GM21526 (cell line): ENCODE data around the gene FAM24B.
"Not testable (repeated sequence)": the region's sequence is repeated elsewhere in the genome, so short reads cannot be mapped to it uniquely, and the experiment has no call there.

ENCODE experiments used
- ATAC-seq: cut with Tn5 transposase; IDR thresholded peaks from one replicate; pipeline ENCODE4 v1.9.1; 2021; ENCODE audit warnings: moderate library complexity; ENCODE audit not compliant: unreplicated experiment, low FRiP score

The FAM24B gene

GRCh38 chr10:122861711-122862161 lies 17.6 kb downstream of the FAM24B start:
- ATAC-seq: no peak

DNA sequence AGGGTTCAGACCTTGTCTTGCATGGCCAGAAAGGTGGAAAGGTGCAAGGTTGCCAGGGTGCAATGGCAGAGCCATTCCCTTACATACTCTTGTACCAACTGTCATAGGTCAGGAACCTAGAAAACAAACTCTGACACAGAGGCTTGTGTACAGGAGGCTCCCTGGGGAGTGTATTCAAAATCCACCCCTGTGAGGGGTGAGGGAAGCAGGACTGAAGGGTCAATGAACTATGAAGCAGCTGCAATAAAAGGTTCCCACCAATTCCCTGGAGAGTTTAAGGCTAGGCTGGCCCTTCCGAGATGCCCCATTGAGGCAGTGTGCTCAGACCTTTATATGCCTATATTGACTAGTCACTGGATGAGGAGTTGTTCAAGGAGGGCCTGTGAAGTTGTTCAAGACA lies 19.9 kb downstream of the FAM24B start:
- no peak for ATAC-seq

- not testable (repeated sequence) for ATAC-seq
Observed at GRCh38 chr10:122858042-122858441, 21.3 kb downstream of the FAM24B start.

DNA sequence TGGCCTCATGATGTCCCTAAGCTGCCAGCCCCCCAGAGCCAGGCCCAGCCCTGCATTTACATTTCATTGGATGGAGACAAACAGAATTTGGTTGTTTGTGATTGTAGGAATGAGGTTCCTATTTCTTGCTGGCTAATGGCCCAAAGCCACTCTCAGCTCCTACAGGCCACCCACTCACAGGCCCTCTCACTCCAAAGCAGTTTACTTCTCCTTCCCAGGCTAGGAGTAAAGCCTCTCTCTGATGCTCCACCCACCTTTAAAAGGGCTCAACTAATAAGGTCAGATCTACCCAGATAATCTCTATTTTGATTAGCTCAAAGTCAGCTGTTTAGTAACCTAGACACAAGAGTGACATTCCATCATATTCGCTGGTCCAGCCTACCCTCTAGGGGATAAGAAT lies 22.5 kb downstream of the FAM24B start:
- no peak for ATAC-seq

GRCh38 chr10:122855745-122856144 lies 23.6 kb downstream of the FAM24B start:
- ATAC-seq: no peak

GRCh38 chr10:122854648-122855047 lies 24.7 kb downstream of the FAM24B start:
- no peak for ATAC-seq

- ATAC-seq: no peak
Observed at GRCh38 chr10:122853665-122854313, 25.6 kb downstream of the FAM24B start.

DNA sequence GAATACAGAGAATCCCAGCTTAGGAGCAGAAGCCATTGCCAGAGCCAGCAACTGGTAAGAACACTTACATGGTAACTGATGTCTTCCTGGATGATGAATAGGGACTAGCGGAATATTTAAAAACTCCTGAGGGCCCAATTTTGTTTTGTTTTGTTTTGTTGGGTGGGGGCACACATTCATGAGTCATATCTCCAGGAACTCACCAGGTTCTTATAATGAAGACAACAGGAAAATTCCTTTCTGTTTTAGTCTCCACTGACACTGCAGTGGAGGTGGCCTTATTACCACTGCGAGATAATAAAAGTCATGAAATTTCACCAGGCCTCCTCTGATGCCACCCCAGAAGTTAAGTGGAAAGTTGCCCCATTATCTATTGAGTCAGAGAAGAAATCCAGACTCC lies 27.1 kb downstream of the FAM24B start:
- no peak for ATAC-seq

- no peak for ATAC-seq
Observed at GRCh38 chr10:122850705-122851640, 28.4 kb downstream of the FAM24B start.

DNA sequence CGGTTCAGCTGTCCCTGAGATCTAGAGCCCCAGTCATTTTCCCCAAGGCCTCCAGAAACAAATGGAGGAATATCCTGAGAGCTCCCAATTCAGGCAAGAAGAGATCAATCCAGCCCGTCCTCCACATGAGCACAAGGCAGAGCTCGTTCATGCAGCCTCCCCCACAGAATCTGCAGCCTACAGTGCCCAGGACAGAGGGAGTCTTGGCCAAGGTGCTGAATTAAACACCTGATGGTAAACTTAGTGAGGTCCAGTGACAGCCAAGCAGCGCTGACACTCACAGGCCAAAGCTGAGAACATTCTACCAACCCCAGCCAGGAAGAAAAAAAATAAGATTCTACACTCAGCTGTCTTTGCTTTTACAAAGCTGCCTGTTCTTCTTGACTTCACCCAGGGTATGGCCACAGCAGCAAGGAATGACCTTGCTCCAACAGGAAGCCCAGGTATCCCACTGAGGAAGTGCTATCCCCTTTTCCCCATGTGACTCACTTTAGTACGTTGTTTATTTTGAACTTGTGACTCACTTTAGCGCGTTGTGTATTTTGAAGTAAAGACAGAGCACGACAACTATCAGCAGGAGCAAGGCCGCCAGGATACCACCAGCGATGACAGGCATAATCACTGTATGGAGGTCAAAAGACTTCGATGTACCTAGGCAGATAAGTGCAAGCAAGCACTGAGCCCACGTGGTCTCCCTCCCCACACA lies 29.3 kb downstream of the FAM24B start:
- no peak for ATAC-seq

- no peak for ATAC-seq
Observed at GRCh38 chr10:122849090-122849489, 30.3 kb downstream of the FAM24B start.

- no peak for ATAC-seq
Observed at GRCh38 chr10:122847782-122848604, 31.4 kb downstream of the FAM24B start.

GRCh38 chr10:122845783-122846332 lies 33.5 kb downstream of the FAM24B start, which contains the start of gene CUZD1:
Gene CUZD1, minus strand, starts transcription at chr10:122845857. Its CDS starts 14 bp downstream, at chr10:122845843.
- ATAC-seq: no peak

DNA sequence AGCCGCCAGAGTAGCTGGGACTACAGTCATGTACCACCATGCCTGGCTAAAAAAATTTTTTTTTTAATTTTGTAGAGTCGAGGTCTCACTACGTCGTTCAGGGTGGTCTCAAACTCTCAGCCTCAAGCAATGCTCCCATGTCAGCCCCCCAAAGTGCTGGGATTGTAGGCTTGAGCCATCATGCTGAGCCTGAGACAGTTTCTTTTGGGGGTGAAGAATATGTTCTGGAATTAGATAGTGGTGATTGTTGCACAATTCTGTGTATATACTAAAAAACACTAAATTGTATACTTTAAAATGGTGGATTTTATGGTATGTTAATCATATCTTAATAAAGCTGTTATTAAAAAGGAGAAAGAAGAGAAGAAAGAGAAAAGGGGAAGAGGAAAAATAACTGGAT lies 35.2 kb downstream of the FAM24B start:
- no peak for ATAC-seq

GRCh38 chr10:122841569-122841968 lies 37.8 kb downstream of the FAM24B start:
- no peak for ATAC-seq

GRCh38 chr10:122839505-122839904 lies 39.9 kb downstream of the FAM24B start:
- ATAC-seq: no peak

DNA sequence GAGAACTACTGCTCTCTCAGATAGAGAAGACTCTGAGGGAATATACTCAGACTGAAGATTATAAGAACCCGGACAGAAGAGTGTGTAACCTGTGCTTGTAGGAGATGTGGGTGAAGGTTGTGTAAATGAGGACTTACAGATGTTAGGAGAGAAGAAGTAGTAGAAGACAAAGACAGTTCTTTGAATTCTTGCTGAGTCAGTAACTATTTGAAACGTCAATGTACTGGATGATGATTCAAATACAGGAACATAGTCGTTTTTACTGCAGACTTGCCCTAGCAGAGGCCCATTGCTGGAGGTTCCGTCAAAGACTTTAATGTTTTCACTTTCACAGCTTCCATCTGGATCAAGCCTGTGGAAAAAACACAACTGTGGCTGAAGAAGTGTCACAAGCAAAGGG lies 40.5 kb downstream of the FAM24B start:
- ATAC-seq: no peak

- ATAC-seq: no peak
Observed at GRCh38 chr10:122835908-122836307, 43.5 kb downstream of the FAM24B start.

DNA sequence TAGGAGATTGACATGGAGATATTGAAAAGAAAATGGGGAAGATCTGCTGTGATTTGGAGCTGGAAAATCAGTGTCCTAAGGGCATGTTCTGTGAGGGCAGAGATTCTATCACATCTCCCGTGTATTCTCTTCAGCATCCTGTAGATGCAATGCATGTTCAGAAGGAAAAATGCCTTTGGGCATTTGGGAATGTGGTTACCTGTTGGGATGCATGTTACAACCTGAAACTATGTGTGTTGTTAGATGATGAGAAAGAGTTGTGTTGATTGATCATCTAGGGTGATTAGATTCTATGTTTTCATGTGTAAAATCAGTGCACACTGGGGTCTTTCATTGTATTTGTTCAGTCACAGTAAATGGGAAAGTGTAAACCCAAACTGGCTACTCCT lies 48.4 kb downstream of the FAM24B start:
- no peak for ATAC-seq
